Medulla oblongata (tissue), 1 donor: Measurements from ENCODE around the gene VIT.

ENCODE experiments used
- DNase-seq: peaks from one replicate; pipeline ENCODE4 v3.0.0-alpha.2; 2015; ENCODE audit errors: extremely low spot score

The VIT gene

DNA sequence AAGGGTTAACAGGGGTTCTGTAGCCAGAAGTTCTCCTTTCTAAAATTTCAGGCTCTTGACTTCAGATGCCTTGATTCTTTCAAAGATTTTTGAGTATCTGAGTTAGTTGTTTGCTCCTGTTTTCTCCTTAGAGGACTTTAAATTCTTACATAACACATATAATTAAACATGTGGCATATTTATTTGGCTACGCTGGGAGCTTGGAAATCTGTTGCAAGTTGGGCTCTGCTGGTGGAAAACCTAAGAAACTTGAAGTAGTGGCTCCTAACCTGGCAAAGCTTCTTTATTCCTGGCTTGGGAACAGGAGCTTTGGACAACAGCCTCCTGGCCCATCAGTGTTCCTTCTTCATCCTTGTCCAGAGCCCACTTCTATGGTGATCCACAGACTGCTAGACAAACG lies 72.6 kb downstream of the VIT start:
- DNase-seq = no peak

DNA sequence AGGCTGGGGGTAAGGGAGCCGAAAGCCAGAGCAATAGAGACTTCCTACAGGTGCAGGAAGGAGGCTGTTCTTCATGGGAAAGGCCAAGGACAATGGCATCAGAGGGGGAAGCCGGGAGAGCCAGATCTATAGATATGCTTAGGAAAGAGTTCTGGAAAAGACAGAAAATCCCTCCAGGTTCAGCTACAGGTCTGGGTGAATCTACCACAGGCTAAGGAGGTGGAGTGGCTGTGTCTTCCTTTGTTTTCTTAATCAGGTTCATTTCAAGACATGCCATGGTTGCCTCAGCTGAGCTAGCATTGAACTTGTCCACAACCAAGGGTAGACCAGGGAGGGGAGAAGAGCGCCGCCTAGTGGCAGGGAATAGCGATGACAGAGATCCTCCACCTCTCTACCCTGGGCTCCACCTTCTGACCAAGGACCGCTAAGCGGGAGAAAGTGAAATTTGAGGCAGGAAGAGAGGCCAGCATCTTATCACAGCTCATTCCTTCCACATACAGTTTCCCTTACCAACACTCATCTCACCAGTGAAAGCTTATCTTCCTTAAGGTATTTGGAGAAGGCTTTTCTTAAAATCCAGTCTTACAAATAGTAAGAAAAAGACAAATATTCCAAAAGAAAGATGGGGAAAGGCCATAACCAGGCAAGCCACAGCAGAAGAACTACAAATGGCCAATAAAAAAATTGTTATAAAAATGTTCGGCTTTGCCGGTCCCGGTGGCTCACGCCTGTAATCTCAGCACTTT lies 74.2 kb downstream of the VIT start:
- DNase-seq = no peak

DNA sequence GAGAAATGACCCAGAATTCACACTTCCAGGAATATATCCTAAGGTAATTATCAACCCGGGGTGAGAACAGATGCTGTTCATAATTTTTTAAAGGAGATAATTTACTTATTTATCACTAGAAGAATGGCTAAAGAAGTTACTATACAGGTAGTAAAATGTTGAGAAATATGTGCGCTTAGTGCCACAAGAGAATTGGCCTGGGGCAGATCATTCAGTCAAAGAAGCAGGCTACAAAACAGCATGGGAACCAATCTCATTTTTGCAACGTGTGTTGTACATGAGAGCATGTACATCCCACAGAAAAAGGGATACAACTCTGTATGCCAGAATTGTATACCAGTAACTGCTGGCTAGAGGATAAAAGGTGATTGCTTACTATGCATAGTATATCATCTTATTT lies 75.2 kb downstream of the VIT start:
- DNase-seq = no peak

DNA sequence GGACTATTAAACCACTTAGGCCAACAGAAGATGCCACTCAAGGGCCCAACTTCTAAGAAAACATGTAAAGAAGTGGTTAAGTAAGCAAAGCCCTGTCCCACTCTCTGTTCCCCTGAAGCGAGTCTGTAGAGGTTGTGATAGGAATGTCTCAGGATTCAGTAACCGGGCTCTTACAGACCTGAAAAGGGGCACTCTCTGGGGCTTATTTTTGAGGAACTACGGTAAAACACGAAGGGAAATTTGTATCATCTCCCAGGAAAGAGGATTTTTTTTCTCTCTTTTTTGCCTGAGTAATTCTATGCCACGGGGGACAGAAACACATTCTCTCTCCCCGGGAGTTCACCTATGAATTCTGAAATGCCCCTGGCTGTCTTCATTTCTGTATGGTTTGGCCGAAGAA lies 77.4 kb downstream of the VIT start:
- no peak for DNase-seq

DNA sequence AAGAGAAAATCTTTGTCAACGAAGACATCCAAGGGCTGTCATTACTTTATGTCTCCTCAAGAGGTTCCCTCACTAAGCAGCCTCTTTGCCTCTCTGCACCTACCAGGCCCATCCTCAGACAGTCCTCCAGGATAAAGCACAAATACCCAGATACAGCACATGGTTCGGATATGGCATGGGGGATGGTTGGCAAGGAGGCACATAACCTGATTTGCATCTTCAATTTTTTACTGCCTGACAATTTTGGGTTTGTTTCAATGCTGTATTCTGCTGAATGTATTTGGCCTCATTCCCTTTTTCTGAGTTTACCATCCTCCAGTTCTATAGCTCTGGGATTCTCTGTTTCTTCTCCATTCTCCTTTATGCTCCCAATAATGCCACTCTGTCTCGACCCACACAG lies 78.8 kb downstream of the VIT start:
- DNase-seq = no peak

DNA sequence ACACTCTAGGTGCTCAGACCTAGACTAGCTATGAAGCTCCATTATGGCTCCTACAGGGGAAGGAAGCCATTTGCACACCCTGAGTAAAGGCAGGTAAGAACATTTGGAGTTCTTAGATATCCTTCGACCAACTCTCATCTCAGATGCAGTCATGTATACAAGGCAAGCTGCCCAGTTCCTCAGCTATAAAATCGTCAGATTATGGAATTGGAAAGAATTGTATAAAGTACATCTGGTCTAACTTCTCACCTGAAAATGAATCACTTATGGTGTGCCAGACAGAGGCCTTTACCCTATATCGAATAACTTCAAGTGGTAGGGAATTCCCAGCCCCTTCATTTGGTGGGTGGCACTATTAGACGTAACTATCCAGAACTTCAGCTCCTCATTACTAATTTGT lies 79.3 kb downstream of the VIT start:
- DNase-seq = no peak

DNA sequence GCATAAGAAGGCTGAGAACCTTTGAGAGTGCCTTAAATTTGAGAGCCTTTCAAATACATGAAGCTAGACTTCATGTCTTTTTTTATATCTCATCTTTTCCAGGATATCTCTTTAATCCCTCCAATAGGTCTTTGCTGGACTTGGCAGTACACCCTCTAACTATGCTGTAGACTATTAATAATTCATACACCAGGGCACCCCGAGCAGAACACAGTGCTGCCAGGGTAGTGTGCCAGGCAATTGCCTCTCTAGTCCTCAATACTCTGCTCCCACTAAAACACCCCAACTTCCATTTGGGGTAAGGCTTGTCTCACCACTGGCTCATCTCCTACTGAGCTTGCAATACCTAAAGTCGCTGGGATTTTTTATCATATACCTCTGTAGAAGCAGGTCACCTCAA lies 80.8 kb downstream of the VIT start:
- no peak for DNase-seq

DNA sequence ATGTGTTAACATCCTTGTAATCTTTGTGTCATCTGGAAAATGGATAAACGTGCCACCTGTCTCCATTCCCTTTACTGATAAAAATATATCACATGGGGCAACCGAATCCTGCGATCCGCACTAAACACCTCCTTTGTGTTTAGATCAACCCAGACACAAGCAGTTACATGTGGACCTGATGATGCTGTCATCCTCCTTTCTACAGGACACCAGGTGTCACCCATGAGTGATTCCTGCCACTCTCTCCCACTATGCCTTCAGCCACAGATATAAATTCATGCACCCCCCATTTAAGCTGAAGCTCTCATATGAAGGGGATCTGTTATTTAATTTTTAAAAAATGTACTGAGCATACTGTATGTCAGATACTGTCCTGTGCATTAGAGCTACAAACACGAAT lies 81.3 kb downstream of the VIT start:
- DNase-seq = no peak

DNA sequence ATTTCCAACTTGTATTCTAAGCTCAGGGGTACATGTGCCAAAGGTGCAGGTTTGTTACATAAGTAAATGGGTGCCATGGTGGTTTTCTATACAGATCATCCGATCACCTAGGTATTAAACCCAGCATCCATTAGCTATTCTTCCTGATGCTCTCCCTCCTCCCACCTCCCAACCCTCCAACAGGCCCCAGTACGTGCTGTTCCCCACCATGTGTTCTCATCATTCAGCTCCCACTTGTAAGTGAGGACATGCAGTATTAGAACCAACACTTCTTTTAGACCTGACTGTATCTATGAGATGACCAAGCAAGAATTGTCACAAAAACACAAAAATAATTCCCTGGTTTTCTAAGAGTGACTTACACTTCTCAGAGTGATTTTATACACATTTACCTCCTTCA lies 83.0 kb downstream of the VIT start:
- DNase-seq = no peak

DNA sequence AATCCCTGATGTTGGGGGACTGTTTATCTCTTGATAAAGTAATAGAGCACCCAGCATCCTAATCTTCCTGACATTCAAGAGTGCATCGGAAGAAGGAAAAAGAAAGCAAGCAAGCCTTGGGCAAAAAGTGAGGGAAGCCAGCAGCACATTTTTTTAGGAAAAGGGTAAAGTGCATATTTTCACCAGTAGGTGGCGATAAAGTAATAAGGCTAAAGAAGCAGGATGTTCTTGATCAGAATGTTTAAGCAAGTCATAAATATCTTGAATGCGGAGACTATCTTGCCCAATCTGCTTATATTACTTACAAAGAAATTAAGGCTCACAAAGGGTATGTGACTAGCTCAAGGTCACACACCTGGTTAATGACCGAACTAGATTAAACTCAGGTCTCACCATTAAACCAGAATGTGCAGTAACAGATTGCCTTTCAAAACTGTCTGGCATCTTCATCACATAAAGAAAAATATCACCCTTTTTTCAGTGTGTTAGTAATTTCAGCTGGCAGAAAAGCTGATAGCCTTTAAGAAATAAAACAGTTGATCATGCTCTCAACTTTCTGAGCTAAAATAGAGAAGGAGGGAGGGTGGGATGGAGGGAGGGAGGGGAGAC lies 83.8 kb downstream of the VIT start:
- peak; percentile 82 for DNase-seq

DNA sequence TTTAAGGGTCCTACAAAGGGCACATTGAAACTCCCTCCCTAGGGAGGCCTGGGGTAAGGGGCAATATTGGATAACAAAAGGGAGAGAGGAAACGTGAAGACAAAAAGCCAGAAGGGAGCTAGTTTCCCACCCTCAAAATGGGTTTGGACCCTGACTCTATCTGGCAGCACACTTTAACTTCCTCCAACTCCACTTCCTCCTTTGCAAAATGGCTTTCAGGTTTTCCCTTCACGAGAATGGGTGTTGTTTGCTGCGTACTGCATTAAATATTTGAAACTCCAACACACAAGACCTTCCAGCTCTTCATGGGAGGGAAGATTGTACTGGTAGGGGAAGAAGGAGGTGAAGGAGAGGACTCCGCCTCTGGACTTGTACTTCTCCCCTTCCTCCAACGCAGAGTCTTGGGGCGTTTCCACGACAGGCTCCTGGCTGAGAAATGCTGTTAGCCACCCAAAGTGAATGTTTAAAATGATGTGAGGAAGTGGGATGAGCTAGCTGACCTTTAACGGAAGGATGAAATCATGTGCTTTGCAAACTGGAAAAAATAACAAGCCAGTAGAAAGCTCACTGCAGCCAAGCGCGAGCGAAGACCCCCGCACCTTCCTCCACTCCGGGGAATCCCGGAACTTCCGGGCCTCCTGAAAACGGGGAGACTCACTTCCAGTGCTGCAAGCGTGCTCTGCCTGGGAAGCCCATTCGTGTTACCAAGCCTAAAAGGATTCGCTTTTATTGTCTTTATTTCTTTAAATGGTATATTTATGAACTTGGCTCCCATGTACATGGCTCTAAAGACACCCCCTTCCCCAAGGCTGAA lies 85.6 kb downstream of the VIT start:
- no peak for DNase-seq

DNA sequence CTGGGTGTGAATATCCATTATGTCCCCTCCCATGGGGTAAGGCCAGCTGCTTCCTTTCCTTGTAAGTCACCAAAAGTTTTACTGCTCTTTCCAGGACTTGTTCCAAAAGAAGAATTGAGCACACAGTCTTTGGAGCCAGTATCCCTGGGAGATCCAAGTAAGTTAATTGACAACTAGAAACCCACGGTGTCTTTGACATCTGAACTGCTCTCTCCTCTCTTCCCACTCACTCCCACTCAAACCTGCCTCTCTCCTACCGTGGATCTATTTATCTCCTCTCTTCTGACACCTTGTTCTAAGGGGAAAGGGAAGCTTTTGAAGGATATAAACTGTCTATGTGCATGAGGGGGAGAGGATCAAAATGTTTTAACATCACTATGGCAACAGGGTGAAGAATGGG lies 86.7 kb downstream of the VIT start:
- peak; percentile 20 for DNase-seq

DNA sequence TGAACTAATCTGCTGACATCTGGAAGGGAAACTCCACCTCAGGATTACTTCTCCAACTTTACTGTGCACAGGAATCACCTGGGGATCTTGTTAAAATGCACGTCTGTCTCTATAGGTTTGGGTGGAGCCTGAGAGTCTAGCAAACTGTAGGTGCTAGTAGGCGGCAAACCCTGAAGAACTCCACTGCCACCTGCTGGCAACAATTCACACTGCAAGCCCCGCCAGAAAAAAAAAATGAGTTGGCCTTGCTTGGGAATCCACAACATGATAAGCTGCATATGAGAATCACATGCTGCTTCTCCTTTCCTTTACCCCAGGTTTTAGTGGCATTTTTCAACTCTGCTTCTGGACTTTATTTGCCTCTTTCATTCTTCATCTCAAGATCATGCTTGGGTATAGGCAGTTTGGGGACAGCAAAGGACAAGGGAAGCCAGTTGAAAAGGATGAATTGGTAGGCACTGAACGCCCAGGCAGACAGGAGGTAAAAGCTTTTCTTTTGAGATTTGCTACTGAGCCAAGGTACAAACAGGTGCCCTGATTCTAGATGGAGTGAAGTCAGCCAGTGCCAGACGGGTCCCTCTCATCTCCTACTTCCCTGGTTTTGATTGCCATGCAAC lies 88.8 kb downstream of the VIT start:
- DNase-seq = peak; percentile 65

DNA sequence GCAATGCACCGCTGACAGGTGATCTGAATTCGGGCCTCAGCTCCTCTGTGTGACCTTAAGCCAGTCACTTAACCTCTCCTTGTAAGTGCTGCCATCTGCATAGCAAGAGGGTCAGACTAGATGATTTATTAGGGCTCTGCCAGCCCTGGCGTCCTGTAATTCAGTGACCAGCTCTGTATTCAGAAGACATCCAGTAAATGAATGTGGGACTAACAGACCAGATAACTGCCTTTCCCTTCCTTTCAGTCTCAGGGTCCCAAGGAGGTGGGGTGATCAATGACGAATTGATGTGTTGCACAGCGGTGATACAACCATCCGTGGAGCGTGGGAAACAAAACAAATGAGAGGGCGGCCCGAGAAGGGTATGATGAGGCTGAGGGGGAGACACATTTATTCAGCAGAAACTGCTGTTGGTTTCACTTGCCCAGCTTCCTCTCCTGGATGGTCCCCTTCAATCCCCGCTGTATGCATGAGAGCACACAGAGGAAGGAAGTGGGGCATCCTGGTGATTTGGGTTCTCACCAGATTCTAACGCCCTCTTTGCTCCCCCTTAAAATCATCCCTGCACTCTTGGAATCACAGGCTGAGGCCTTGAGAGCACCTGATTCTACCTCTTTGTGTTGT lies 92.8 kb downstream of the VIT start:
- no peak for DNase-seq

DNA sequence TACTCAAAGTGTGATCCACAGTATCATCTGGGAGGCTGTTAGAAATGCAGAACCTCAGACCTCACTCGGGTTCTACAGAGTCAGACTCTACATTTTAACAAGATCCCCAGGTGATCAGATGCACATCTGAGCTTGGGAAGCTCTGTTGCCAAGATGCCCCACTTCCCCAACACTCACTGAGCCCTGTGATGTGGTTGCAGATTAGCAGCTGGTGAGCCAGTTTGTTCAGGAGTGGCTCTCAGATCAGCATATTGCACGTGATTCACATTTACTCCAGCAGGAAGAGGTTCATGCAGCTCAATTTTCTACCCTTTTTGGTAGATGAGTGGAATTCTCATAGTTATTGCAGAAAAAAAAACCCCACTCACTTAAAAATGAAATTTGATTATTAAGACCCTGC lies 96.4 kb downstream of the VIT start:
- no peak for DNase-seq

DNA sequence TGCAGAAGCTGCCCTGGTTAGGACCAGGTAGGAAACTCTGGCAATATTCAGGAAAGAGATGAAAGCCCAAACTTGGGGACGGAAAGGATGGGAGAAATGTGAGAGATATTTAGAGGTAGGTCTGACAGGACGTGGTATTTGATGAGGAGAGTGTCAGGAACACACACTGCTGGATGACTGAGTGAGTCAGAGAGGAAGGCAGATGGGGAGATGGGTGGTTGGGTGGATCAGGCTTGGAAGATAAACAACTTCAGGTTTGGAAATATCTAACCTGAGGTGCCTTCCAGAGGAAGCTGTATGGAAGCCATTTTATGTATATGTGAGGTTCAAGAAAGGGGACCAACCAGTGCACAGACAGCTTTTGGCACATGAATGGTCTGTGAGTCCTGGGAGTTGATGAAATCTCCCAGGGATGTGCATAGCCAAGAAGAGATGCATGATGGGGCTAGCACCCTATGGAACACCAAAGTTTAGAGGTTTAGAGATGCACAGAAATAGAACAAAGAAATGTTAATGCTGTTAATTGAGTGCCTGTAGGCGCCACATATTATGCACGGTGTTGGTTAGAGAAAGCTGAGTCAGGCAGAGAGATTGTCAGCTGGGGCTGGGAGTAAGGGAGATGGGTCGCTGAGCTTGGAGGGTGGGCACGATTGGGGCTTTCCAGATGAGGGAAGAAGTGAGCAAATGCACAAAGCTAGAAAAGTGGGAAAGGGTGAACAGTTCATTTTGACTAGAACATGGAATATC lies 101.0 kb downstream of the VIT start:
- DNase-seq = no peak

DNA sequence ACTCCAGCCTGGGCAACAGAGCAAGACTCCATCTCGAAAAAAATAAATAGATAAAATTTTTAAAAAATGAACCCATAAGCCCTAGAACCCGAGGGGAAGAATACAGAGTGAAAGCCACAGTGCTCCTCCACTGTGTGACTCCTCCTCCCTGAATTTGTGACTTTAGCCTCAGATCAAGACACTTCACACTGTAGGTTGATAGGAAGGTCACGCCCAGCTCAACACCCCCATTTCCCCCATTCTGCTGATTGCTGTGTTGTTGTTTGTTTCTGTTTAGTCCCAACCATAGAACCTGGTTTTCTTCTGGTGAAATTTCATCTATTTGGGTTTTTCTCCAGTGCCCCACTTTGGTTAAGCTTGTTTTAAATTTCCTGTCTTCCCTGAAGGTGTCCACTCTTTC lies 102.2 kb downstream of the VIT start:
- DNase-seq = no peak

DNA sequence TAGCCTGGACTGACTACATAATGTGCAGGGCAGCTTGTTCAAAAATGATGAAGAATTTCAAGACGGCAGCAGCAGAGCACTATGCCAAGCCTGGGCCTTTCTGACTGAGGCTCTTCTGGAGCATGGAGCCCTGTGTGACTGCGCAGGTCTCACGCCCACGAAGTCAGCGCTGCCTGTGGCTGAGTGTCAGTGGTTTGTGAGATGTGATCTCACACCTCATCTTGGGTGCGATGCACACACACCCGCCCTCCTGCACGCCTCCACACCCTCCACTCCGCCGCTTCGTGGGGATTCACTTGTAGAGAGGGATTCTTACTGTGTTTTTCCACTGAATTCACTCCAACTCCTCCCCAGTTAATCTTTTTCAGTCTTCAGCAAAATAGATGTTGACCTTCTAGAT lies 103.9 kb downstream of the VIT start:
- DNase-seq = no peak

DNA sequence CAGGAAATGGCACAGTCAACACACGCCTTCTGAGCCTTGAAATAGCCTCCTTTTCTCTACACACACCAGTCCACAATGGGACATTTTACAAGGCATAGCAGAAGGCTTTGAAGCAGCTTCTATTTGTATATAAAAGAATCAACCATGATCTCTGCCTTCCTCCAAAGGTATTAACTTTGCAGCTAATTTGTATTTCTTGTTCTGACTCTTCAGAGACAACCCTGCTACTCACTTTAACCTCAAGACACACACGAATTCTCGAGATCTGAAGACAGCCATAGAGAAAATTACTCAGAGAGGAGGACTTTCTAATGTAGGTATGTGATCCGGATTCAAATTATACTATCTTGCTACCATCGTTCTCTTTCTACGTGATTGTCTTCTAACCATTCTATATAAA lies 104.6 kb downstream of the VIT start:
- no peak for DNase-seq

DNA sequence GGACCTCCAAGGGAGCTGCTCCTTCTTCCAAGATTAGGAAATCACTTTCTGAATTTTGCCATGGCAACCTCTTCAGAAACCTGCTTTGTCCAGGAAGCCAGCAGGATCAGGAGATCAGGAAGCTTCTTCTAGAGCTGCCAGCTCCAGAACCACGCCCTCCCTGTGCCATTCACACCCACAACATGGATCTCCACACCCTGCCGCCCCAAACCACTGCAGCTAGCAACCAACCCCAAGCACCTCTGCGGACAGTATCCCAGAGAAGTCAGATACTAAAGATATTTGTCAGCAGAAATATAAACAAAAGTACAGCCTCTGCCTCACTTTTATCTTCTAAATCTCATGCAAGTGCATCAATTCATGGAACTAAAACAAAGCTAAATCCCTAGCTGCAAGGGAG lies 106.4 kb downstream of the VIT start:
- DNase-seq = no peak

DNA sequence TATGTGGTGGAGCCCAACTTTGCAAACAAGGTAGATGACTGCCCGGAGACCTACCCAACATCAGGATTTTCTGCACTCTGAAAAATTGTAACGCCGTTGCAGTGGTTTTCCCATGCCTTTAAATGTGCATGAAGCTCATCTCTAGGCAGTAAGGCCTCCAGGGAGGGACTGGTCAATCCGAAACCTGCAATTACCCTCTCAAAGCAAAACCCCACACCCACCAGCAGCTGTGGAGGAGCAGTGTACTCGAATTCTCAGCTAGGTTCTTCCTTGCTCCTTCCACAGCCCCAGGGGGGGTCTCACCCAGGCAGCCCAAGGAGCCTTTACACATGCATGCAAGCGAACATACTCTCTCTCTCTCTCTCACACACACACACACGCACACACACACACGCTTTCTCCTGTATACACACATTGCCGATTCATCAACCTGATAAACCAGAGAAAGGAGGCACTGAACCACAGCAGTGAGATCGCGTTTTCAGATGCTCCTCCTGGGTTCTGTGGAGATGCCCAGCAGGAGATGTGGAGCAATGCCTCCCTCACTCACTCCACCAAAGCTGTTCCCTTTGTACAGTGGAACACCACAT lies 109.2 kb downstream of the VIT start:
- DNase-seq = no peak
